Endothelial cell (in vitro differentiated cells): ENCODE measurements around the gene TMEM40. TPM values are rescaled to one million over a fixed set of nuclear protein-coding genes. Genes with fewer than 3 reads are reported as not detected.

ENCODE experiments used
- DNase-seq: peaks from one replicate; pipeline ENCODE4 v3.0.0; 2021; ENCODE audit warnings: low spot score
- H3K27ac Mint-ChIP-seq: one replicate; pipeline ENCODE4 v1.8.0; 2021; ENCODE audit warnings: mixed read lengths, inconsistent platforms; ENCODE audit not compliant: unreplicated experiment
- H3K27me3 Mint-ChIP-seq: one replicate; pipeline ENCODE4 v1.8.0; 2021; ENCODE audit warnings: mild to moderate bottlenecking, moderate library complexity, mixed read lengths, inconsistent platforms; ENCODE audit not compliant: unreplicated experiment
- H3K36me3 Mint-ChIP-seq: one replicate; pipeline ENCODE4 v1.8.0; 2021; ENCODE audit warnings: mild to moderate bottlenecking, low read depth, mixed read lengths, inconsistent platforms; ENCODE audit not compliant: unreplicated experiment
- H3K4me1 Mint-ChIP-seq: one replicate; pipeline ENCODE4 v1.8.0; 2021; ENCODE audit warnings: mild to moderate bottlenecking, mixed read lengths, inconsistent platforms; ENCODE audit not compliant: unreplicated experiment
- H3K4me3 Mint-ChIP-seq: one replicate; pipeline ENCODE4 v1.8.0; 2021; ENCODE audit warnings: mild to moderate bottlenecking, mixed read lengths, inconsistent platforms; ENCODE audit not compliant: unreplicated experiment
- H3K9me3 Mint-ChIP-seq: one replicate; pipeline ENCODE4 v1.8.0; 2021; ENCODE audit warnings: mixed read lengths, inconsistent platforms; ENCODE audit not compliant: unreplicated experiment
- CTCF ChIP-seq: fragments of 200-600 bp; sonication (generic); IDR thresholded peaks from one replicate; pipeline ENCODE4 v1.5.0; 2021; ENCODE audit warnings: antibody characterized with exemption; ENCODE audit not compliant: unreplicated experiment
- total RNA-seq: library from RNA; stranded (reverse); fragmentation: NEBNext Ultra II Directional; extraction: Animal tissue kit (Norgen Biotek cat#: 25700); gene quantifications from one replicate; pipeline ENCODE4 v1.2.1, GENCODE V29; 2021; ENCODE audit not compliant: unreplicated experiment

The TMEM40 gene
- total RNA-seq, 1 donor from 2014 or later: not detected

- H3K36me3 Mint-ChIP-seq: no peaks in the 10 kb centered on the region
- peaks cover 16% of the 10 kb centered on the region for H3K4me1 Mint-ChIP-seq
- peaks cover 6% of the 10 kb centered on the region for H3K27me3 Mint-ChIP-seq
- TF ChIP-seq CTCF: no peak
- no peak for DNase-seq
- no peak overlapping the region for H3K27ac Mint-ChIP-seq
- peaks cover 8% of the 10 kb centered on the region for H3K9me3 Mint-ChIP-seq
- no peak overlapping the region for H3K4me3 Mint-ChIP-seq
These were observed 12.2 kb upstream of the TMEM40 start for GRCh38 chr3:12771236-12771635.

- TF ChIP-seq CTCF: no peak
- peaks cover 8% of the 10 kb centered on the region for H3K9me3 Mint-ChIP-seq
- no peaks in the 10 kb centered on the region for H3K36me3 Mint-ChIP-seq
- peaks cover 16% of the 10 kb centered on the region for H3K4me1 Mint-ChIP-seq
- no peak overlapping the region for H3K27ac Mint-ChIP-seq
- H3K4me3 Mint-ChIP-seq: no peak overlapping the region
- no peak for DNase-seq
- peaks cover 6% of the 10 kb centered on the region for H3K27me3 Mint-ChIP-seq
These were observed 10.7 kb upstream of the TMEM40 start for GRCh38 chr3:12769761-12770160.

GRCh38 chr3:12768579-12769527 is 9.8 kb upstream of the TMEM40 start:
- Mint-ChIP-seq H3K9me3 (no peaks in the 10 kb centered on the region), H3K36me3 (no peaks in the 10 kb centered on the region), H3K4me3 (no peak overlapping the region), H3K27me3 (peaks cover 4% of the 10 kb centered on the region), H3K4me1 (peaks cover 16% of the 10 kb centered on the region), H3K27ac (peak overlapping the region; percentile 42)
- TF ChIP-seq CTCF: no peak
- DNase-seq: no peak

GRCh38 chr3:12766541-12766940 is 7.5 kb upstream of the TMEM40 start:
- H3K9me3 Mint-ChIP-seq: no peaks in the 10 kb centered on the region
- no peak overlapping the region for H3K4me3 Mint-ChIP-seq
- no peak for TF ChIP-seq CTCF
- no peak overlapping the region for H3K27ac Mint-ChIP-seq
- peaks cover 4% of the 10 kb centered on the region for H3K27me3 Mint-ChIP-seq
- no peak for DNase-seq
- H3K4me1 Mint-ChIP-seq: no peaks in the 10 kb centered on the region
- no peaks in the 10 kb centered on the region for H3K36me3 Mint-ChIP-seq

GRCh38 chr3:12764171-12764776 is 5.2 kb upstream of the TMEM40 start:
- DNase-seq: no peak
- Mint-ChIP-seq H3K27me3 (peaks cover 1% of the 10 kb centered on the region), H3K4me3 (no peak overlapping the region), H3K9me3 (no peaks in the 10 kb centered on the region), H3K4me1 (peaks cover 10% of the 10 kb centered on the region), H3K27ac (no peak overlapping the region), H3K36me3 (no peaks in the 10 kb centered on the region)
- TF ChIP-seq CTCF: no peak
